PC-9 (cell line): Measurements from ENCODE around the gene ACTG1. TPM values are rescaled to one million over a fixed set of nuclear protein-coding genes. Genes with fewer than 3 reads are reported as not detected.
A peak's percentile ranks its signal among the peaks of the same experiment; 100 is the strongest.

Experiments
- BruUV-seq: library from RNA; stranded (reverse); fragments of 400-500 nt; replicated peaks from 2 replicates; lab custom pipeline; 2021; lab: Mats Ljungman, UMichigan
- CTCF ChIA-PET: fragments of 300-600 bp; sonication (Branson Sonifier 250); formaldehyde crosslinking; loops from one replicate; lab custom pipeline; 2022; ENCODE audit warnings: antibody characterized with exemption; lab: Charles Lee
- POLR2A ChIA-PET: fragments of 300-600 bp; sonication (Branson Sonifier 250); formaldehyde crosslinking; loops from one replicate; lab custom pipeline; 2022; ENCODE audit warnings: antibody characterized with exemption; ENCODE audit not compliant: unreplicated experiment; lab: Charles Lee
- DNase-seq, 2 experiments: peaks; one replicate each; pipeline versions ENCODE4 v3.0.0 to v3.0.0-alpha.2; 2015 to 2022; ENCODE audit warnings: mixed read lengths in 1 of 2
- H2AFZ ChIP-seq: fragments of 200-600 bp; sonication (generic); 2 replicates; pipeline ENCODE4 v1.8.1; 2017; ENCODE audit warnings: antibody characterized with exemption
- H3F3A ChIP-seq: fragments of 200-600 bp; sonication (generic); 2 replicates; pipeline ENCODE4 v1.8.1; 2017; ENCODE audit warnings: antibody characterized with exemption, mild to moderate bottlenecking, low read depth; ENCODE audit not compliant: insufficient read depth
- H3K27ac ChIP-seq: fragments of 200-600 bp; sonication (generic); 2 replicates; pipeline ENCODE4 v1.6.1; 2016; ENCODE audit warnings: mixed run types
- H3K27me3 ChIP-seq: fragments of 200-600 bp; sonication (generic); 2 replicates; pipeline ENCODE4 v1.6.1; 2016; ENCODE audit warnings: low read depth, mixed run types; ENCODE audit not compliant: insufficient read depth
- H3K36me3 ChIP-seq: fragments of 200-600 bp; sonication (generic); 2 replicates; pipeline ENCODE4 v1.6.1; 2016; ENCODE audit warnings: low read depth, mixed run types
- H3K4me1 ChIP-seq: fragments of 200-600 bp; sonication (generic); replicated peaks from 2 replicates; pipeline ENCODE4 v1.6.1; 2016; ENCODE audit warnings: mixed run types; ENCODE audit not compliant: insufficient read depth
- H3K4me2 ChIP-seq: fragments of 200-600 bp; sonication (generic); 2 replicates; pipeline ENCODE4 v1.6.1; 2017; ENCODE audit warnings: mixed run types
- H3K4me3 ChIP-seq: fragments of 200-600 bp; sonication (generic); 2 replicates; pipeline ENCODE4 v1.6.1; 2016; ENCODE audit warnings: mixed run types
- H3K79me2 ChIP-seq: fragments of 200-600 bp; sonication (generic); 2 replicates; pipeline ENCODE4 v1.6.1; 2017; ENCODE audit warnings: low read depth, mixed run types
- H3K9me2 ChIP-seq: fragments of 200-600 bp; sonication (generic); 2 replicates; pipeline ENCODE4 v1.8.1; 2017; ENCODE audit warnings: mild to moderate bottlenecking; ENCODE audit not compliant: insufficient read depth
- H3K9me3 ChIP-seq: fragments of 200-600 bp; sonication (generic); 2 replicates; pipeline ENCODE4 v1.8.1; 2016; ENCODE audit warnings: low read depth; ENCODE audit not compliant: insufficient read depth
- H4K20me1 ChIP-seq: fragments of 200-600 bp; sonication (generic); 2 replicates; pipeline ENCODE4 v1.8.1; 2017; ENCODE audit not compliant: insufficient read depth
- CTCF ChIP-seq: fragments of 200-600 bp; sonication (generic); conservative IDR thresholded peaks from 2 replicates; pipeline ENCODE4 v1.6.1; 2017; ENCODE audit warnings: mixed run types, antibody characterized with exemption, mild to moderate bottlenecking, moderate library complexity
- EZH2 ChIP-seq: fragments of 200-600 bp; sonication (generic); IDR thresholded peaks from 2 replicates; pipeline ENCODE4 v1.8.0; 2017; ENCODE audit warnings: antibody characterized with exemption, low read depth
- intact Hi-C: fragments of 100-400 bp; cut with micrococcal nuclease; formaldehyde crosslinking; loops from one replicate; pipeline ENCODE4 v1.10.0; 2022; ENCODE audit not compliant: unreplicated experiment
- total RNA-seq: library from RNA; stranded (reverse); gene quantifications from 2 replicates; pipeline ENCODE4 v1.2.3, GENCODE V29; 2021

The ACTG1 gene
- total RNA-seq, 1 experiment from 2014 or later = 3,629 TPM

- ChIA-PET CTCF (no interaction called here), POLR2A (no interaction called here)
- intact Hi-C loops = no loop called here
- no peak overlapping the region for H2AFZ ChIP-seq
- no peaks in the 10 kb centered on the region for H3K79me2 ChIP-seq
- no peaks in the 10 kb centered on the region for H3K27me3 ChIP-seq
- peaks cover 38% of the 10 kb centered on the region for H3F3A ChIP-seq
- H4K20me1 ChIP-seq = no peaks in the 10 kb centered on the region
- H3K9me3 ChIP-seq = no peaks in the 10 kb centered on the region
- BruUV-seq = no TSS peak
- no peak overlapping the region for H3K27ac ChIP-seq
- H3K36me3 ChIP-seq = no peaks in the 10 kb centered on the region
- no peak for DNase-seq
- no peak overlapping the region for H3K4me2 ChIP-seq
- H3K9me2 ChIP-seq = no peaks in the 10 kb centered on the region
- TF ChIP-seq CTCF (no peak), EZH2 (no peak)
- peaks cover 10% of the 10 kb centered on the region for H3K4me1 ChIP-seq
- no peak overlapping the region for H3K4me3 ChIP-seq
These were observed 44.3 kb upstream of the ACTG1 start for GRCh38 chr17:81556863-81557262.

- DNase-seq = no peak
- H2AFZ ChIP-seq = no peak overlapping the region
- no TSS peak for BruUV-seq
- ChIA-PET POLR2A (interaction anchor here (0.6 kb wide), 2 partner anchors 86 to 155 kb away, joined by 3 to 14 read pairs; no protein-coding TSS in a partner anchor), CTCF (interaction anchor here (0.6 to 0.9 kb wide), 2 partner anchors 8 to 10 kb away, joined by 3 to 14 read pairs; no protein-coding TSS in a partner anchor)
- no peaks in the 10 kb centered on the region for H3K9me3 ChIP-seq
- H3K36me3 ChIP-seq = no peaks in the 10 kb centered on the region
- intact Hi-C loops = no loop called here
- TF ChIP-seq CTCF (no peak), EZH2 (no peak)
- no peaks in the 10 kb centered on the region for H3K9me2 ChIP-seq
- H3K27me3 ChIP-seq = no peaks in the 10 kb centered on the region
- peaks cover 36% of the 10 kb centered on the region for H3F3A ChIP-seq
- H3K27ac ChIP-seq = no peak overlapping the region
- peaks cover 10% of the 10 kb centered on the region for H3K4me1 ChIP-seq
- no peaks in the 10 kb centered on the region for H4K20me1 ChIP-seq
- no peak overlapping the region for H3K4me3 ChIP-seq
- H3K79me2 ChIP-seq = peaks cover 5% of the 10 kb centered on the region; the same call in 1 of the 2 replicates
- H3K4me2 ChIP-seq = no peak overlapping the region
These were observed 43.6 kb upstream of the ACTG1 start for GRCh38 chr17:81556175-81556691.

- Histone ChIP-seq H3K4me3 (peak overlapping the region; percentile 62; the same call in 1 of the 2 replicates), H3K27me3 (no peaks in the 10 kb centered on the region), H3F3A (peaks cover 36% of the 10 kb centered on the region), H3K4me2 (peak overlapping the region; percentile 80), H3K9me2 (no peaks in the 10 kb centered on the region), H3K79me2 (peaks cover 7% of the 10 kb centered on the region; the same call in 1 of the 2 replicates), H4K20me1 (no peaks in the 10 kb centered on the region), H3K9me3 (no peaks in the 10 kb centered on the region), H3K4me1 (peaks cover 10% of the 10 kb centered on the region), H2AFZ (no peak overlapping the region), H3K27ac (0 out of 2 replicates have a peak overlapping the region, but pooled peaks have one; percentile 16), H3K36me3 (no peaks in the 10 kb centered on the region)
- DNase-seq = peak in 1 of 2 experiments; percentile 54
- BruUV-seq = TSS peak; percentile 39
- ChIA-PET POLR2A (no interaction called here), CTCF (no interaction called here)
- no peak for TF ChIP-seq CTCF
- TF ChIP-seq EZH2 = no peak
- intact Hi-C loops = loop anchor here (1.0 to 2.0 kb wide), 2 partner anchors 23 to 35 kb away; no protein-coding TSS in a partner anchor
These were observed 41.1 kb upstream of the ACTG1 start for GRCh38 chr17:81553616-81554181.
